Measurements from ENCODE around the gene SCN2B.

Gene SCN2B

DNA sequence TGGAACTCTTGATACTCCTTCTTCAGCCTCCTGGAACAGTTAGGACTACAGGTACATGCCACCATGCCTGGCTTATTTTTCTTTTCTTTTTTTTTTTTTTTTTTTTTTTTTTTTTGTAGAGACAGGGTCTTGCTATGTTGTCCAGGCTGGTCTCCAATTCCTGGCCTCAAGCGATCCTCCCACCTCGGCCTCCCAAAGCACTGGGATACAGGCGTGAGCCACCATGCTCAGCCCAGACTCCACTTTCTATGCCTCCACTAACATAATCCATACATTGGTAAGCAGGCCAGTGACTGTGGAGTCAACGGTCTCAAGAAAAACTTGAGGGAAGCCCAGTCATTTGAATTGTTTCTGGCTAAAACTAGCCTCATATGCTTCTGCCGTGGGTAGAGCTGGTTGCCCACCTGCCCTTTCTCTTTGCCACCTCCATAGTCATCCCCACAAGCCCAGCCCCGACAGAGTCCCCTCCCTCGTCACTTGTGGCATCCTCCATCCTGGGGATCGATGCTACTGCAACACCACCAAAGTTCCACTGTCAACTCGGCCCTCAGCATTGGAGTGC is 2.4 kb downstream of the SCN2B start:
- no peak for DNase-seq (ENCODE audit: low read depth)

DNA sequence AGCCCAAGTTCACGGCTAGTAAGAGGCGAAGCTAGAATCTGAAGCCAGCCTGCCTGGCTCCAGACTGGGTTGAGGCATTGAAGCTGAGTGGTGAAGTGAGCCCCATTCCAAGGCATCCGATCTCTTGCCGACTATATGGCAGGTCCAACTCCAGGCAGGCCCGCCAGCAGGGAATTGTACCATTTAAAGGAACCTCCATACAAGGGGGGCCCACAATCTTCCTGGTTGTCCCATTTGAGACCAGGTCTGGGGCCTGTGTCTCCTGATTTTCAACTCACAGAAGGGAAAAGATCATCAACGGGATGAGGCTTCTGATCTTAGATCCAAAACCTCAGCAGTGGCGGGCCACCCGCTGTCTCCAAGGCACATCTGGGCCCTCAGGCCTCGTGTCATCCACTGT is 4.1 kb downstream of the SCN2B start:
- DNase-seq (ENCODE audit: low read depth), result no peak

DNA sequence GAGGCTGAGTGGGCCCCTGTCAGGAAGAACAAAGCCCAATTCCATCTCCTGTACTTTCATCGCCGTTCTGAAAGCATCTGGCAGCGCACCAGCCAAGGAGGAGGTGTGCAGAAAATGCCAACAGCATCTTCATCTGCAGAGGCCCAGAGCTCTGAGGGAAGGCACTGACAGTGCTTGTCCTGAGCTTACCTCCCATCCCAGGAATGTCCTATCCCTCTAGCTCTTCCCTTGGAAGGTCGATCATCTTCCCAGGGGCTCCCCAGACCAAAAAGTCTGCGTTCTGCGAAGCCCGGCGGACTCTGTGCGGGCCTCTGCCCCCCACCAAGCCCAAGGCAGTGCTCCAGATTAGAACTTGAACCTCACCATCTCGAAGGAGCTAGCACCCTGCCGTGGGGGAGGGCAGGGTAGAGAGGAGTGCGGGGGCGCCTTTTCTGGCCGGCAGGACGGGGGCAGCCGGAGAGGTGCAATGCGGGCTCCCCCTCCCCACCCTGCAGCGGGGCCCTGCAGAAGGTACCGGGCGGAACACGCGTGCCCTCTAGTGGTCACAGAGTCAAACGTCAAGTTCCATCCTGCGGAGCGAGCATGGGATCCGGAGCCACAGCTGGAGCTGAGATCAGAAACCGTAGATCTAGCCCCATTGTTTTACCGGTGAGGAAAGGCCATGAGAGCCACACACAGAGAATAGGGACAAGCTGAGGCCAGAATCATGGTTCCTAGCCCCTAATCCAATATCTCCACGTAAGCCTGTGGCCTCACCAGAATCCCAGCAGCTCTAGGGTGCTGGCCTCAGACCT is 5.0 kb downstream of the SCN2B start:
- DNase-seq (ENCODE audit: low read depth), result peak; percentile 39

GRCh38 chr11:118170882-118171268 is 5.6 kb downstream of the SCN2B start:
- DNase-seq (ENCODE audit: low read depth), result no peak

GRCh38 chr11:118170231-118170630 is 6.2 kb downstream of the SCN2B start:
- DNase-seq (ENCODE audit: low read depth), result no peak

DNA sequence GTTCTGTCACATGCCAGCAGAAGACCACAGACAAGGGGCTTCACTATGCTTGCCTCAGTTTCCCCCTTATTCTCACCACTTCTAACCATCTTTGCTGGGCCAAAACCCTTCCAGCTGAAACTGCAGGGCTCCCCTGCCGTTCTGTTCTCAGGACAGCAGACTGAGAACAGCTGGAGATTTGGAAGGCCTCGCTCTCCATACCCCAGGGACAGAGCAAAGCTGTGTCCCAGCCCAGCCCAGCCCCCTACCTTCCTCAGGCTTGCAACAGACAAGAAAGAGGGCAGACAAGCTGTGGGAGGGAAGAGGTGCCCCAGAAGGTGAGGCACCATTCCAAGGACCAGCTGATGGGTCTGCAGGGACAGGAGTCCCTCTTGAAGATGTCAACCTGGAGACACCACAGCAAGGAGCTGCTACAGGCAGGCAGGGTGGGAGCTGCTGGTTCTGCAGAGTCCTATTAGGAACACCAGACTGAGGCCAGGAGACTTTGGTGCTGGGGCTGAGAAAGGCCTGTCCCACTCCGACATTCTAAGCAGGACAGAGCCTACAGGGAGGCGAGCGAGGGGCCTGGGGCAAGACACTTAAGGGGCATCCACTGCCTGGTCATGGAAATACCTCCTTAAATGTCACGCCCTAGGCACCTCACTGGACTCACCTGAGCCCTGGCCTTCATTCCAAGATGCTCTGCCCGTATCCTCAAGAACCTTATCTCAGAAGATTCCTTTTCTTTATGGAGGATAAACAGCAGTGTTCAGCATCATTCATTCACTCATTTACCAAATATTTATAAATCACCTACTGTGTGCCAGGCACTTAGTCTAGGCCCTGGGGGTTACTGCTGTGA is 6.9 kb downstream of the SCN2B start:
- DNase-seq (ENCODE audit: low read depth), result no peak

- no peak for DNase-seq (ENCODE audit: low read depth)
These were observed 7.7 kb downstream of the SCN2B start for GRCh38 chr11:118168751-118169150.

DNA sequence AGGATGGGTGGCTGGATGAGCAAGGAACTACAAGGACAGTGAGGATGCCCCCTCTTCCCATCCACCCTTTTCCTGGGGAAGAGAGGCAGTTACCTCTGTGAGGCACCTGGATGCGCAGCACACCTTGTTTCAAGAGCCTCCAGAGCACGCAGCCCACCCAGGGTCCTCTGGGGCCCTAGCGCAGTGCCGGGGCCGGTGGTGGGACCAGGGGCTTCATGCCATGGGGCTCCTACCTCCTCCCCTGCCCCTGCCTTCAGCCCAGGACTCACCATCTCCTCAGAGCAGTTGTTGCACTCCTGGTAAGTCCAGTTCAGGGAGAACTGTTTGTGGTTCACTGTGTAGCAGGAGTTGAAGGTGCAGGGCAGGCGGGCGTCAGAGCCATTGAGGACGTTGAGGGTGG is 8.1 kb downstream of the SCN2B start:
- DNase-seq (ENCODE audit: low read depth), result no peak

GRCh38 chr11:118167906-118168305 is 8.5 kb downstream of the SCN2B start:
- no peak for DNase-seq (ENCODE audit: low read depth)

- DNase-seq (ENCODE audit: low read depth), result no peak
These were observed 9.2 kb downstream of the SCN2B start for GRCh38 chr11:118167253-118167652.

- no peak for DNase-seq (ENCODE audit: low read depth)
These were observed 9.8 kb downstream of the SCN2B start for GRCh38 chr11:118166641-118167040.

DNA sequence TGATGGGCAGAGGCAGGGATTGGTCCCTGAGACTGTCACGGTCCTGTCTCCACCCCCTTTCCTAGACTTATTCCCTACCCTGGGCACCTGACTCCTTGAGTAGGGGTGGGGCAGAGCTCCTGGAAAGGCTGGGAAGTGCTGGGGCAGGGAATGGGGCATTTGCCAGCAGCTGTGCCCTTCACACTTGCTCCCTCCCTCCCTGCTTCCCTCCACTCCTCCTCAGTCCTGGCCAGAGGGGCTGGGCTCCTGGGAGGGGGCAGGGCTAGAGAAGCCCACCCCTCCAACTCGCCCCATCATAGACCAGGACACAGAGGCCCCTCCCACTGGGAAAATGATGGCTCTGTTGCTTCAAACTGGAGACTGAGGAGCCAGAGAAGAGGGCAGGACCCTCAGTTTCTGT is 11.6 kb downstream of the SCN2B start:
- DNase-seq (ENCODE audit: low read depth), result no peak

DNA sequence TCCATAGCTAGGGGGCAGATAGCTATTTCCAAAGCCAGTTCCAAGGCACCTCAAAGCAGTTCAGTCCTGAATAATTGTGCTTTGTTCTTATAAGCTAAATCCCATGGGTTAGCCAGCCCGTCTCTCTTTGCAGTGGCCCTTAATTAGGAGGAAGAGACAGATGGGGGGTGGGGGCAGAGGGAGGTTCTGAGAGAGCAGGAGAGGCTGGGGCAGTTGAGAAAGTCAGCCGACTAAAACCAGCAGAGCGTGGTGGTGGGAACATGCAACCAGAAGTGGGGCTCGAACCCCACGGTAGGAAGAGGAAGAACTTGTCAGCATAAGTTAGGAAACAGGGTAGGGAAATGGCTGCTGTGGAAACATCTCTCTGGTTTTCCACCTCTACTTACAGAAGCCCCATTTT is 12.9 kb downstream of the SCN2B start:
- no peak for DNase-seq (ENCODE audit: low read depth)

DNA sequence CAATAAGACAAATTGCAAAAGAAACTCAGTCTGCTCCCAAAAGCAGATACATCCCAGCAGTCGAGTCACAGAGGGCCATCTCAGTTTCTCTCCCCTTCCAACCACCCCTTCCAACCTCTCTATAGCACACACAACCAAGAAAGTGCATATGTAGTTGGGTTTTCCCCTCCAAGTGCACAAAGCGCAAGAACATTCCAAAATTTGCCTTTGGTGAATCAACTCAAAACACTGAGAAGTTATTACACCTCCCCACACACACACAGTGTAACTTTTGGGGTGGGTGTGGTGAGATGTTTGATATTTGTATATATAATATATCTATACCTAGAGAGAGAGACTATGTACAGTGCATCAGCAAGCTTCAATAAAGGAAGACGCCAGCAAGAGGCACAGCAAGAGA is 13.6 kb downstream of the SCN2B start:
- no peak for DNase-seq (ENCODE audit: low read depth)

GRCh38 chr11:118161786-118162185 is 14.7 kb downstream of the SCN2B start:
- no peak for DNase-seq (ENCODE audit: low read depth)

- DNase-seq (ENCODE audit: low read depth), result no peak
These were observed 19.1 kb downstream of the SCN2B start for GRCh38 chr11:118157186-118157895.

DNA sequence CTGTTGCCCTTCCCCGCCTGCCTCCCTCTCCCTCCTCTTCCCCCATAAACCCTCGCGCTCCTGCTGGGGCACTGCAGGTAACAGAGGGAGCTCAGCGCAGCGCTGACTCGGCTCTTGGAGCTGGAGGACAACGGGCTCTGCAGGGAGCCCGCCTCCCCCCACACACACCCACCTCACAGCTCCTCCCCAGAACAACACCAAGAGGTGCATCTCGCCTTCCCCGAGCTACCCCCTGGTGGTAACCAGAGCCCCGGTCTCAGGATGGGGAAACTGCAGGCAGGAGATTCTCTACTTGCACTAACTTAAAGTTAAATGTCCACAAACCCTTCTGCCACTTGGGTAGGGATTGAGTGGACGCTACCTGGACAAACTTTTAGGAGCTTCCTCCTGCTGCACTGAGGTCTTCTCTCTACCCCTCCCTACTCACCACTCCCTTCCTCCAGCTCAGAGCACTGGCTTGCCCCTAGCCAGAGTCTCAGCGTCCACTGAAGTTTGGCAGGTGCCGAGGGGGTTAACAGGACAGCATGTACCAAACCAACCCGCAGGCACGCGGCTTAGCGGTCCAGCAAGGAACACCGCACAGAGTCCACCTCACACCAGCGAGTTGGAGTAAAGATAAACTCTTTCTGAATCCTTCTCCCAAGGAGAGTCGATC is 19.8 kb downstream of the SCN2B start:
- DNase-seq (ENCODE audit: low read depth), result no peak

DNA sequence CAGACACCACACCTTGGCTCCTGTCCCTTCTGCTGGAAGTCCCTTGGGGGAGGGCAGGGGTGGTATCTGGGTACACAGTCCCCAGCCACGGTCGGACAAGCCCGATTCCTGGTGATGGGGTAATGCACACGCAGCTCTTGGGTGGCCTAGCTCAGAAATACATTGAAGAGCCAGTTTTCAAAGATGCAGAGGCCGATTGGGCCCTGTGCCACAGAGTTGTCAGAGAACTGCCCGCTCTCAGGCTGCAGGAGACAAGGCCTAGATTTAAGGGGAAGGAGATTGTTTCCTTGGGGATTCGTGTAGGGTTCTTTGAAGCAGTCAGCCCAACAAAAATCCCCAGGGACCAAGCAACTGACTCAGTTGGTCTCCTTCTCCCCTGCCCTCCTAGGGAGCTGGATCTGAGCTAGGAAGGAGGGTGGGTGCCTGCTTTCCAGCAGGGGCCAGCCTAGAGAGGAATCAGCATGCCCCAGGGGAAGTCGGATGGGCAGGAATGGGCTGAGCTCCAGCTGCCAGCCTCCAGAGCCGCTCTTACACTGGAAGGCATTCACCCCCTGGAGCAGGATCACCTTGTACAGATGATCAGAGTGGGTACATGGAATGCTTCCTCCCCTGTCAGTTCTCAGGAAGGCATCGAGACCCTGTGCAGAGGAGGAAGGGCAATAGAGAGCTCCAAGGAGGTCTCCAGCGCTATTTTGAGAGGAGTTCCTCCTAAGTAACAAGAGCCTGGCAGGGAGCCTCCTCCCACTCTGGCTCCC is 20.5 kb downstream of the SCN2B start:
- DNase-seq (ENCODE audit: low read depth), result no peak

- no peak for DNase-seq (ENCODE audit: low read depth)
These were observed 21.8 kb downstream of the SCN2B start for GRCh38 chr11:118154641-118155040.

GRCh38 chr11:118153976-118154375 is 22.5 kb downstream of the SCN2B start:
- no peak for DNase-seq (ENCODE audit: low read depth)

DNA sequence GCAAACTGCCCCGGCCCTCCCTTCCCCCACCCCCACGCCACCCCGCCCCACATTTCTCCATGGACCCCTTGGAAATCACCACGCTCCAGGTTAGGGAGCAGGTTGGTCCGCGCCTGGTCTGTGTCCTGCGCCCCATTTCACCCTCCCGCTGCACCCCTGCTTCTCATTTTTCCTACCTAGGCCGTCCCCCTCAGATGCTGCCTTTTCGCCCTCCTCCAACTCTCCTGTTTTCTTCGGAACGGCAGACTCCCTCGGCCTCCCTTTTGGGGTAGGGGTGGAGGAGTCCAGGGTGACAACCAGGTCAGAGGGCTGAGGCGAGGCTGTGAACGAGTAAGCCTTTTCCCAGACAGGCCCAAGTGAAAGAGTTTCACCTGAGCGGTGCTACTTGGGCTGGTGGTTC is 22.9 kb downstream of the SCN2B start:
- no peak for DNase-seq (ENCODE audit: low read depth)

All from iris pigment epithelial cell (primary cell).